H1 (cell line): Measurements from ENCODE around the gene TMEM145. TPM values are rescaled to one million over a fixed set of nuclear protein-coding genes. Genes with fewer than 3 reads are reported as not detected.

ENCODE experiments used
- BCL11A ChIP-seq, 2 experiments: IDR thresholded peaks; one replicate each; pipeline ENCODE4 v1.6.1; 2011; ENCODE audit warnings: low read depth in 2 of 2, low read length in 2 of 2, mild to moderate bottlenecking in 2 of 2
- GTF2F1 ChIP-seq: IDR thresholded peaks from 2 replicates; pipeline ENCODE4 v1.6.1; 2012; ENCODE audit warnings: low read depth, low read length, improper control_type of control experiment, borderline replicate concordance
- KDM4A ChIP-seq: IDR thresholded peaks from one replicate; pipeline ENCODE4 v1.7.1; 2012; ENCODE audit warnings: low read depth, mild to moderate bottlenecking, moderate library complexity, low read length, inconsistent platforms; ENCODE audit not compliant: severe bottlenecking
- MAFK ChIP-seq: IDR thresholded peaks from 2 replicates; pipeline ENCODE4 v1.6.1; 2012; ENCODE audit warnings: low read depth, mild to moderate bottlenecking, improper control_type of control experiment, low read length
- POU5F1 ChIP-seq: IDR thresholded peaks from 2 replicates; pipeline ENCODE4 v1.6.1; 2011; ENCODE audit warnings: low read depth, mild to moderate bottlenecking, low read length, moderate library complexity
- SIN3A ChIP-seq, 2 experiments: IDR thresholded peaks in 1 of 2; conservative IDR thresholded peaks in 1 of 2; 2 replicates each; pipeline ENCODE4 v1.6.1; 2011 to 2012; ENCODE audit warnings: low read length in 2 of 2, improper control_type of control experiment in 1 of 2, low read depth in 1 of 2, mild to moderate bottlenecking in 1 of 2
- SP1 ChIP-seq: IDR thresholded peaks from 2 replicates; pipeline ENCODE4 v1.6.1; 2011; ENCODE audit warnings: low read depth, low read length
- SUZ12 ChIP-seq: fragments of 200-600 bp; sonication (generic); IDR thresholded peaks from 2 replicates; pipeline ENCODE4 v1.6.1; 2012; ENCODE audit warnings: mild to moderate bottlenecking, inconsistent platforms, low read length, moderate library complexity, mixed read lengths
- polyA plus RNA-seq, 7 experiments: library from polyadenylated mRNA; depleted of rRNA in 3 of 7; stranded (reverse) in 5 of 7; unstranded in 2 of 7; fragments of >200 nt in 5 of 7; fragments of 200-250 nt in 2 of 7; gene quantifications; 1 replicate in 5 of 7; 2 replicates in 1 of 7; 4 replicates in 1 of 7; pipeline versions ENCODE4 v1.2.1 to v1.2.3, GENCODE V29; 2011 to 2013; ENCODE audit warnings: missing spikeins in 2 of 7, mixed read lengths in 2 of 7
- total RNA-seq: library from RNA; stranded (reverse); fragmentation: NEBNext Ultra II Directional; extraction: Animal tissue kit (Norgen Biotek cat#: 25700); gene quantifications from 2 replicates; pipeline ENCODE4 v1.2.1, GENCODE V29; 2021

The TMEM145 gene
- total and polyA plus RNA-seq, 2 of the 8 experiments (the other 6 are each of a cell fraction or from before 2014, with no cell fraction given): 2.3 to 4.7 TPM

GRCh38 chr19:42267644-42268141, 45.4 kb upstream of the TMEM145 start (continued):
- TF ChIP-seq SIN3A (conservative IDR thresholded peaks at IDR 0.05 in 1 of 2, IDR thresholded peaks at IDR 0.05 in 1 of 2; ENCODE audit: low read depth in 1 of 2, low read length in 2 of 2) (peak; percentile 83 to 87; a peak in 3 of 4 replicates), MAFK (no peak), GTF2F1 (no peak), POU5F1 (no peak), SP1 (no peak), BCL11A (IDR thresholded peaks at IDR 0.05; ENCODE audit: low read depth in 2 of 2, low read length in 2 of 2) (no peak), SUZ12 (no peak), KDM4A (peak; percentile 68)
